PC-3 (cell line): Measurements from ENCODE around the gene LRRC8E.

Experiments
- CTCF ChIP-seq: fragments of 300-600 bp; sonication (generic); conservative IDR thresholded peaks from 2 replicates; pipeline ENCODE4 v1.5.1; 2017; ENCODE audit warnings: antibody characterized with exemption, low read depth, mild to moderate bottlenecking, low read length
- EZH2 ChIP-seq: fragments of 300-600 bp; sonication (generic); IDR thresholded peaks from one replicate; pipeline ENCODE4 v1.6.1; 2017; ENCODE audit warnings: antibody characterized with exemption, mild to moderate bottlenecking, low read length; ENCODE audit not compliant: unreplicated experiment
- EZH2phosphoT487 ChIP-seq: fragments of 300-600 bp; sonication (generic); IDR thresholded peaks from 2 replicates; pipeline ENCODE4 v1.6.1; 2018; ENCODE audit warnings: mild to moderate bottlenecking, antibody characterized with exemption, low read length, borderline replicate concordance

GRCh38 chr19:7868671-7869452 is 19.4 kb upstream of the LRRC8E start:
- TF ChIP-seq CTCF (peak; percentile 82), EZH2 (no peak), EZH2phosphoT487 (no peak)
